Measurements from ENCODE around the gene GCN1.

The GCN1 gene

GRCh38 chr12:120225200-120225558, 30.7 kb upstream of the GCN1 start:
- TF ChIP-seq CTCF (IDR thresholded peaks at IDR 0.05; ENCODE audit: low read depth, low read length) = no peak
- TF ChIP-seq MAX (IDR thresholded peaks at IDR 0.05; ENCODE audit: low read depth, low read length) = no peak
- no peak for TF ChIP-seq POLR2A (IDR thresholded peaks at IDR 0.05; ENCODE audit: extremely low read depth, insufficient read length)
- no peak for TF ChIP-seq MYC (IDR thresholded peaks at IDR 0.05; ENCODE audit: low read depth, low read length)
- DNase-seq (ENCODE audit: low read depth) = no peak
- no peak overlapping the region for H3K4me3 ChIP-seq (ENCODE audit: low read depth, low read length)

GRCh38 chr12:120224304-120225199, 30.0 kb upstream of the GCN1 start:
- no peak for TF ChIP-seq MAX (IDR thresholded peaks at IDR 0.05; ENCODE audit: low read depth, low read length)
- TF ChIP-seq POLR2A (IDR thresholded peaks at IDR 0.05; ENCODE audit: extremely low read depth, insufficient read length) = no peak
- TF ChIP-seq CTCF (IDR thresholded peaks at IDR 0.05; ENCODE audit: low read depth, low read length) = no peak
- no peak for TF ChIP-seq MYC (IDR thresholded peaks at IDR 0.05; ENCODE audit: low read depth, low read length)
- DNase-seq (ENCODE audit: low read depth) = no peak
- H3K4me3 ChIP-seq (ENCODE audit: low read depth, low read length) = no peak overlapping the region

- no peak for TF ChIP-seq MAX (IDR thresholded peaks at IDR 0.05; ENCODE audit: low read depth, low read length)
- TF ChIP-seq MYC (IDR thresholded peaks at IDR 0.05; ENCODE audit: low read depth, low read length) = no peak
- no peak for TF ChIP-seq POLR2A (IDR thresholded peaks at IDR 0.05; ENCODE audit: extremely low read depth, insufficient read length)
- TF ChIP-seq CTCF (IDR thresholded peaks at IDR 0.05; ENCODE audit: low read depth, low read length) = no peak
- DNase-seq (ENCODE audit: low read depth) = no peak
- no peak overlapping the region for H3K4me3 ChIP-seq (ENCODE audit: low read depth, low read length)
Observed at GRCh38 chr12:120223458-120224303, 29.2 kb upstream of the GCN1 start.

GRCh38 chr12:120222288-120222832, 27.8 kb upstream of the GCN1 start:
- no peak for DNase-seq (ENCODE audit: low read depth)
- H3K4me3 ChIP-seq (ENCODE audit: low read depth, low read length) = no peak overlapping the region
- TF ChIP-seq MAX (IDR thresholded peaks at IDR 0.05; ENCODE audit: low read depth, low read length) (no peak), POLR2A (IDR thresholded peaks at IDR 0.05; ENCODE audit: extremely low read depth, insufficient read length) (no peak), CTCF (IDR thresholded peaks at IDR 0.05; ENCODE audit: low read depth, low read length) (no peak)

GRCh38 chr12:120221576-120221900, 27.0 kb upstream of the GCN1 start:
- no peak for TF ChIP-seq MYC (IDR thresholded peaks at IDR 0.05; ENCODE audit: low read depth, low read length)
- no peak for TF ChIP-seq CTCF (IDR thresholded peaks at IDR 0.05; ENCODE audit: low read depth, low read length)
- TF ChIP-seq POLR2A (IDR thresholded peaks at IDR 0.05; ENCODE audit: extremely low read depth, insufficient read length) = no peak
- TF ChIP-seq MAX (IDR thresholded peaks at IDR 0.05; ENCODE audit: low read depth, low read length) = no peak
- no peak for DNase-seq (ENCODE audit: low read depth)
- no peak overlapping the region for H3K4me3 ChIP-seq (ENCODE audit: low read depth, low read length)

Data from NB4 (cell line).